NCI-H187 (cell line): ENCODE results near the gene TUSC2.

Source experiments
- DNase-seq, 2 experiments: peaks; one replicate each; lab custom pipeline; 2025; lab: John Stamatoyannopoulos, UW

TUSC2 gene

GRCh38 chr3:50354186-50354764 is 26.3 kb upstream of the TUSC2 start:
- DNase-seq = no peak

GRCh38 chr3:50353245-50354004 is 25.4 kb upstream of the TUSC2 start:
- DNase-seq = no peak

DNA sequence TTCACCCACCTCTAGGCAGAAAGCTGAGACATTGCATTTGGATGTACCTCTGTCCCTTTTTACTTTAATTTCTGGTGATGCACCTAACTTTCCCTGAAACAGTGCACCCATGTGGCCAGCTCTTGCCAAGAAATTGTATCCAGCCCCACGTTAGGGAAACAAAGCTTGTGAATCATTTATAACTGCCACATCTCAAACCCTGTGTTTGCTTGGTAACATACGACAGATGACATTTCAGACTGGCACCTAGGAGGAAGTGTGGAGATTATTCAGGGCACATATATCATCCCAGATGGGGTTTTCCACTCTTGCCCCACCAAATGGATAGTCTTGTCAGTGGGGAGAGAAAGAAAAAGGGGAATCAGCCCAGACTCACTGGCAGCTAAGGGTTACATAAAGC is 24.8 kb upstream of the TUSC2 start:
- no peak for DNase-seq

- no peak for DNase-seq
These were observed 23.3 kb upstream of the TUSC2 start for GRCh38 chr3:50351323-50351697.

- peak; percentile 74 to 75 for DNase-seq
These were observed 22.7 kb upstream of the TUSC2 start, which contains the start of the genes CYB561D2 and NPRL2 for GRCh38 chr3:50350527-50351322. TSS of gene CYB561D2 (plus strand) at chr3:50350862. CDS start at chr3:50351434, 572 bp downstream. TSS of gene NPRL2 (minus strand) at chr3:50350775. CDS start at chr3:50350652, 123 bp downstream.

GRCh38 chr3:50350213-50350526 is 22.1 kb upstream of the TUSC2 start:
- DNase-seq = no peak

DNA sequence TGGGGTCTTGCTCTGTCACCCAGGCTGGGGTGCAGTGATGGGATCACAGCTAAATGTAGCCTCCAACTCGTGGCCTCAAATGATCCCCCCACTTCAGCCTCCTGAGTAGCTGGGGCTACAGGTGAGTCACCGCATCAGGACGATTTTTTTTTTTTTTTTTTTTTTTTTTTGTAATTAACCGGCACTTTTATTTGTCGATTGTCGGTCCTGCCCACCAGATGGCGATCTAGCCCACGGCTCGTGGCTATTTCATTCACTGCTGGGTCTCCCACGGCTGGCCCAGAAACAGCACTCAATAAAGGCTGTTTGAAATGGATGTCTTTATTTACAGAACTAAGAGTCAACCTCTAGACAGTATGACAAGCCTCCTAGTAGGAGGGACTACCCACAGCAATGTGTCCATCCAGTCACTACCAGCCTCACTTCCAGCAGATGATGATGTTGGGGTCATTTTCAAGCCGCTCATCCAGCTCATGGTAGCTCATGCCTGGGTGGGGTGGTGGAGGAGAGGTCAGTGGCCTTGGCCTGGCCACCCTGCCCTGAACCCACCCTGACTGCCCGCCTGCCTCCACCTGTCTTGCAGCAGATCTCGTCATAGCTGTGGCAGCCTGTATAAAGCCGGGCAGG is 19.3 kb upstream of the TUSC2 start:
- DNase-seq = no peak

DNA sequence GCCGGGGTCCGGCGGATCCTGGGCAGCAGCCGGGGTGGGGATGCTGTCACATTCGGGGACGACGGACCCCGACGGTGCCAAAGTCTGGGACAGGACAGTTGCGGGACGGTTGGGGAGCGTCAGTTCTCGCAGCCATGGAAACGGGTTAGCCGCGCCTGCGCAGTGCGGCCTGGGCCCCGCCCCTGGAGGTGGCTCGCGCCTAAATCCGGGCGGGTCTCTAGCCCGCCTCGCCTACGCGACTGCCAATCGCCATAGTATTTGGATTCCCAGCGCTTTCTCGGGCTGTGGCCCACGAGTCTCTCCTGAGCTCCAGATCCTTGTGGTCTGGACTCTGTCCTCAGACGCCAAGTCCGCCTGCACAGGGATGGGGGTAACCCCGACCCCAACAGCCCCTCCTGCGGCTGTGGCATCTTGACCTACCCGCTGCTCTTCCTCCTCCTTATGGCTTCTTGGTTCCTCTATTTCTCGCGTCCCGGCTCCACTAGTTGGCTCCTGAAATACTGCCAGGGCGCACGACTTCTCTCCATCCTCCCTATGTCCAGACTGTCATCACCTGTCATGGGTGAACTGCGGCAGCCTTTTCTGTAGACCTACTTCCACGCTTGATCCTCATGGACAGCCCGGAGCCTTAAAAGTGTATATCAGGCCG is 17.7 kb upstream of the TUSC2 start, which contains the start of gene ZMYND10:
TSS of gene ZMYND10 (minus strand) at position 147 of the 649 bp plus-strand sequence. CDS start 153 bp downstream, outside the sequence.
- DNase-seq = peak; percentile 25 to 32

DNA sequence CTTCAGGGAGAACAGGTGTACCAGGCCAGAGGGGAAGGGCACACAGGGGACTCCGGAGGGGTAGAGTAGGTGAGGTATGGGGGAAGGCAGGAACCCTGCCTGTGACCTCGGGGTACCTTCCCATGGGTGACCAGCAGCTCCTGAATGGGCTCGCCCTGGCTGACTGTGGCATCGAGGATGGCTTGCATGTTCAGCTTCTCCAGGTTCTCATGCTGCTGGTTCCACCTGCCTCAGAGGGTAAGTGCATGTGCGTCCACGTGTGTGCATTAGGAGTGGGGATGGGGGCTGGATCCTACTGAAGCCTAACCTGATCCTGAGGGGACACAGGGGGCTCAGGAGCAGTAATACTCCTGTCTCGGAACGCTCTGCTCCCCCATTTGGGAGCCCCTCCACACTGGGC is 17.0 kb upstream of the TUSC2 start:
- DNase-seq = no peak

GRCh38 chr3:50342813-50343633 is 15.0 kb upstream of the TUSC2 start:
- DNase-seq = no peak

- DNase-seq = no peak
These were observed 14.1 kb upstream of the TUSC2 start for GRCh38 chr3:50341996-50342650.

- DNase-seq = no peak
These were observed 13.5 kb upstream of the TUSC2 start for GRCh38 chr3:50341537-50341936.

- no peak for DNase-seq
These were observed 12.7 kb upstream of the TUSC2 start, which contains the start of gene RASSF1 for GRCh38 chr3:50340448-50341329. TSS of gene RASSF1 (minus strand) at chr3:50340836. CDS start at chr3:50340805, 31 bp downstream.

GRCh38 chr3:50340147-50340447 is 12.1 kb upstream of the TUSC2 start:
- no peak for DNase-seq

DNA sequence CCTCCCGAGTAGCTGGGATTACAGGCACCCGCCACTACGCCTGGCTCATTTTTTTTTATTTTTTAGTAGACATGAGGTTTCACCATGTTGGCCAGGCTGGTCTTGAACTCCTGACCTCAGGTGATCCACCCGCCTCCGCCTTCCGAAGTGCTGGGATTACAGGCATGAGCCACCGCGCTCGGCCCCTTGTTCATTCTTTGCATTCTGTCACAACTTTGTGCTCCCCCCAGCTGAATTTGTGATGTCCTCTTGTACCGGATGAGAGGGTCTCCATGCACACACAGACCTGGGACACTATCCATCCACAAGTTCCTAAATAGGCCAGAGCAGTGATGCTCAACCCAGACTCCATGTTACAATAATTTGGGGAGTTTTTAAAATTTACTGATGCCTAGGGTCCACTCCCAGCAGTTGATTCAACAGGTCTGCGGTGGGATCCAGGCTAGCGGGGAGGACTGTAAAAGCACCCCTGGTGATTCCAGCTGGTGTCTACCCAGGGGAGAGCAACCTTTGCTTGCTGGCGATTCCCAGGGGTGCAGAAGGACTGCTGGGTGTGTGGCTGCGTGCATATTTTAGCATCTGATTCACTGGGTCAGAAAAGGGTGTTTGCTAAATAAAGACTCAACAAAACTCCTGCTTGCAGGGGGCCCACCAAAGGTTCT is 11.6 kb upstream of the TUSC2 start:
- no peak for DNase-seq

- no peak for DNase-seq
These were observed 10.9 kb upstream of the TUSC2 start for GRCh38 chr3:50338965-50339364.

DNA sequence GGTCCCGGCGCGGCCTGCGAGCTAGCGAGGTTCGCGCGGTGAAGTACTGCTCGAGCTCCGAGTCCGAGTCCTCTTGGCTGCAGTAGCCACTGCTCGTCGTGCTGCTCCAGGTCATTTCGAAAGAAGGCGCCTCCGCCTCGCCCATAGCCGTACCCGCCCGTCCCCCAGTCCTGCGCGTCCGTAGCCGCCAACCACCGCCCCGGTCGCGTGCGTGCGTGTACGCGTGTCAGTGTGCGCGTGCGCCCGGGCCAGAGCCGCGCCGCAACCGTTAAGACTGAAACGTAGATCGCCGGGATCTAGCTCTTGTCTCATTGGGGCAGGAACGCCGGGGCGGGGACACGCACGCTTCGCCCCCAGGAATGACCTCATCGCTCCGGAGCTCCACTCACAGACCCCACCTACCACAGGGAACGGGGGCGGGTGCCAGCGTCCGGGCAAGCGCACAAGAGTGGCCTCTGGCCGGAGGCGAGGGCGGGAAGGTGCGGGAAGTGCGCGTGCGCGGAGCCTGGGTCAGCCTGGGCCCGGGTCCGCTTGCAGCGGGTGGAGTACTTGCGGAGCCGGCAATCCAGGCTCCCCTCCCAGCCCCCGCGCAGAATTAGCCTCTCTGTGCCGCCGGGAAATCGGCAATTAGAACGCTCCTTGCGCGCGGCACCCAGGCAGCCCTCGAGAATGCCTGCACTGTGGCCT is 9.3 kb upstream of the TUSC2 start:
- peak; percentile 56 to 91 for DNase-seq

GRCh38 chr3:50336452-50337174 is 8.6 kb upstream of the TUSC2 start:
- DNase-seq = no peak
